ENCODE results near the gene RBM28.

DNA sequence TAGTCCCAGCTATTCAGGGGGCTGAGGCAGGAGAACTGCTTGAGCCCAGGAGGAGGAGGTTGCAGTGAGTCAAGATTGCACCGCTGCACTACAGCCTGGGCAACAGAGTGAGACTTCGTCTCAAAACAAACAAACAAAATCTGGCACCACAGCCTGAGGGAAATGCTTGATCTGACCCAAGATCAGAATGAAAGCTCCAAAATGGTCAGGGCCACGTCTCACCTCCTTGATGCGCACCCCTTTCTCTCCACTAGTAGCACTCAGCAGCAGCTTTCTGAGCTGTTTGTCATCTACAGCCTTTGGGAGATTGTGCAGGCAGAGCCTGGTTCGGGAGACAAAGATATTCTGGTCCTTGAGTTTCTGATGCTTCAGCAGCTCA is 22.7 kb downstream of the RBM28 start:
- TF ChIP-seq, protein P1, sequence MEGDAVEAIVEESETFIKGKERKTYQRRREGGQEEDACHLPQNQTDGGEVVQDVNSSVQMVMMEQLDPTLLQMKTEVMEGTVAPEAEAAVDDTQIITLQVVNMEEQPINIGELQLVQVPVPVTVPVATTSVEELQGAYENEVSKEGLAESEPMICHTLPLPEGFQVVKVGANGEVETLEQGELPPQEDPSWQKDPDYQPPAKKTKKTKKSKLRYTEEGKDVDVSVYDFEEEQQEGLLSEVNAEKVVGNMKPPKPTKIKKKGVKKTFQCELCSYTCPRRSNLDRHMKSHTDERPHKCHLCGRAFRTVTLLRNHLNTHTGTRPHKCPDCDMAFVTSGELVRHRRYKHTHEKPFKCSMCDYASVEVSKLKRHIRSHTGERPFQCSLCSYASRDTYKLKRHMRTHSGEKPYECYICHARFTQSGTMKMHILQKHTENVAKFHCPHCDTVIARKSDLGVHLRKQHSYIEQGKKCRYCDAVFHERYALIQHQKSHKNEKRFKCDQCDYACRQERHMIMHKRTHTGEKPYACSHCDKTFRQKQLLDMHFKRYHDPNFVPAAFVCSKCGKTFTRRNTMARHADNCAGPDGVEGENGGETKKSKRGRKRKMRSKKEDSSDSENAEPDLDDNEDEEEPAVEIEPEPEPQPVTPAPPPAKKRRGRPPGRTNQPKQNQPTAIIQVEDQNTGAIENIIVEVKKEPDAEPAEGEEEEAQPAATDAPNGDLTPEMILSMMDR (IDR thresholded peaks at IDR 0.05; ENCODE audit: low read depth, low read length) = no peak
- no peak for TF ChIP-seq POLR2A (IDR thresholded peaks at IDR 0.05; ENCODE audit: extremely low read depth, insufficient read length)
- TF ChIP-seq, protein P2, sequence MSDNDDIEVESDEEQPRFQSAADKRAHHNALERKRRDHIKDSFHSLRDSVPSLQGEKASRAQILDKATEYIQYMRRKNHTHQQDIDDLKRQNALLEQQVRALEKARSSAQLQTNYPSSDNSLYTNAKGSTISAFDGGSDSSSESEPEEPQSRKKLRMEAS (IDR thresholded peaks at IDR 0.05; ENCODE audit: low read depth, low read length) = no peak

All from NB4 (cell line).